ENCODE measurements around the gene ZSCAN9.
A peak's percentile ranks its signal among the peaks of the same experiment; 100 is the strongest.

Gene ZSCAN9

GRCh38 chr6:28205879-28206278 lies 19.2 kb upstream of the ZSCAN9 start:
- DNase-seq (ENCODE audit: low read depth), result no peak
- TF ChIP-seq CTCF (IDR thresholded peaks at IDR 0.05; ENCODE audit: low read depth, low read length, missing control alignments), result no peak
- no peak overlapping the region for H3K4me3 ChIP-seq (ENCODE audit: low read depth, low read length)

GRCh38 chr6:28206527-28206926 lies 18.5 kb upstream of the ZSCAN9 start:
- DNase-seq (ENCODE audit: low read depth), result no peak
- H3K4me3 ChIP-seq (ENCODE audit: low read depth, low read length), result no peak overlapping the region
- no peak for TF ChIP-seq CTCF (IDR thresholded peaks at IDR 0.05; ENCODE audit: low read depth, low read length, missing control alignments)

GRCh38 chr6:28206928-28207509 lies 18.1 kb upstream of the ZSCAN9 start:
- peak overlapping the region; percentile 54 for H3K4me3 ChIP-seq (ENCODE audit: low read depth, low read length)
- TF ChIP-seq CTCF (IDR thresholded peaks at IDR 0.05; ENCODE audit: low read depth, low read length, missing control alignments), result no peak
- no peak for DNase-seq (ENCODE audit: low read depth)

- H3K4me3 ChIP-seq (ENCODE audit: low read depth, low read length), result peak overlapping the region; percentile 54
- no peak for DNase-seq (ENCODE audit: low read depth)
- no peak for TF ChIP-seq CTCF (IDR thresholded peaks at IDR 0.05; ENCODE audit: low read depth, low read length, missing control alignments)
These were observed 17.5 kb upstream of the ZSCAN9 start for GRCh38 chr6:28207510-28208110.

GRCh38 chr6:28208111-28208659 lies 16.9 kb upstream of the ZSCAN9 start:
- no peak for DNase-seq (ENCODE audit: low read depth)
- peak overlapping the region; percentile 54 for H3K4me3 ChIP-seq (ENCODE audit: low read depth, low read length)
- TF ChIP-seq CTCF (IDR thresholded peaks at IDR 0.05; ENCODE audit: low read depth, low read length, missing control alignments), result no peak

- DNase-seq (ENCODE audit: low read depth), result no peak
- no peak overlapping the region for H3K4me3 ChIP-seq (ENCODE audit: low read depth, low read length)
- no peak for TF ChIP-seq CTCF (IDR thresholded peaks at IDR 0.05; ENCODE audit: low read depth, low read length, missing control alignments)
These were observed 15.1 kb upstream of the ZSCAN9 start for GRCh38 chr6:28209753-28210535.
